Measurements from ENCODE around the gene MMEL1. TPM values are rescaled to one million over a fixed set of nuclear protein-coding genes. Genes with fewer than 3 reads are reported as not detected.

Gene MMEL1
- total and polyA plus RNA-seq, 11 donors: 0.30 to 2.6 (median 0.97) TPM; not detected in 5

DNA sequence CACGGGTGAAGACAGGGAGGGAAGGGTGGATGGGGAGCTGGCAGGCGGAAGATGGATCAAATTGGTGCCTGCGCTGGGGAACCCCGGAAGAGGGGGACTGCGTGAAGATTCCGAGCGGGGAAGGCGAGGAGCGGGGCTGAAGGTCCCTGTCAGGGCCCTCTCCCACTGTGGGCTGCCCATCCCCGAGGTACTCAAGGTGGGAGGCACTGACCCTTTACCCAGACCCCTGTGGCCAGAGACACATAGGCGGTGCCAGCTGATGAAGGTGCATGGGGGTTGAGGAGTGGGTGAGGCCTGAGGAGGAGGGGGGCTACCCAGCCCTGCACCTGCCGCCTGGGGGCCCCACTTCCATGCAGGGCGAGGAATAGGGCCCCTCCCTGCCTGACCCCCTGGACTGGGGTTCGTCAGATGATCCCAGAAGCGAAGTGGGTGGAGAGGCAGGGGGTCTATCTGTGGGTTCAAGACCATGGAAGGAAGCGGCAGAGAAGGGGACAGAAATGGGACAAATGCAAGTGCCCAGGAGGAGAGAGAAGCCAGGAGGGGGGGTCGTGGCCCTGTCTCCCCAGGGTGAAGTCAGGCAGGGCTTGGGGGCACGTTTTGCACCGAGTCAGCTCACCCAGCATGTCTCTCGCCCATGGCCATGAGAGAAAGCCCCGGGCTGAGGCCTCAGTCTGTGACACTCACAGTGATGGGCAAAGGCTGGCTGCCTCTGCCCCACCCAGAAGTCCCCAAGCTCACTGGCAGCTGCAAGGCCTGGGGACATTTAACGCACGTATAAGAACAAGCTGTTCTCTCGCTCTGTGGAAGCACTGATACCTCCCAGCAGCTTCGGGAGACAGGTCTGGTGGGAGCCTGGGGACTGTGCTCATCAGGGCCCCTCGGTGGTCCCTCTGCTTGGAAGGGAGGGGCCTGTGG is 7.0 kb upstream of the MMEL1 start:
- ATAC-seq (peak in 1 of 4 donors; percentile 1), DNase-seq (peak in 1 of 5 donors; percentile 49)
- Histone ChIP-seq H3K4me1 (peaks cover 0 to 31% (median 14%) of the 10 kb centered on the region in 12 donors), H3K9me3 (peaks cover 0 to 11% (median 7%) of the 10 kb centered on the region in 12 donors), H3K36me3 (no peaks in the 10 kb centered on the region), H3K27me3 (peaks cover 0 to 9% (median 0%) of the 10 kb centered on the region in 9 donors), H3K4me3 (no peak overlapping the region), H3K27ac (no peak overlapping the region)
- TF ChIP-seq, protein P1, sequence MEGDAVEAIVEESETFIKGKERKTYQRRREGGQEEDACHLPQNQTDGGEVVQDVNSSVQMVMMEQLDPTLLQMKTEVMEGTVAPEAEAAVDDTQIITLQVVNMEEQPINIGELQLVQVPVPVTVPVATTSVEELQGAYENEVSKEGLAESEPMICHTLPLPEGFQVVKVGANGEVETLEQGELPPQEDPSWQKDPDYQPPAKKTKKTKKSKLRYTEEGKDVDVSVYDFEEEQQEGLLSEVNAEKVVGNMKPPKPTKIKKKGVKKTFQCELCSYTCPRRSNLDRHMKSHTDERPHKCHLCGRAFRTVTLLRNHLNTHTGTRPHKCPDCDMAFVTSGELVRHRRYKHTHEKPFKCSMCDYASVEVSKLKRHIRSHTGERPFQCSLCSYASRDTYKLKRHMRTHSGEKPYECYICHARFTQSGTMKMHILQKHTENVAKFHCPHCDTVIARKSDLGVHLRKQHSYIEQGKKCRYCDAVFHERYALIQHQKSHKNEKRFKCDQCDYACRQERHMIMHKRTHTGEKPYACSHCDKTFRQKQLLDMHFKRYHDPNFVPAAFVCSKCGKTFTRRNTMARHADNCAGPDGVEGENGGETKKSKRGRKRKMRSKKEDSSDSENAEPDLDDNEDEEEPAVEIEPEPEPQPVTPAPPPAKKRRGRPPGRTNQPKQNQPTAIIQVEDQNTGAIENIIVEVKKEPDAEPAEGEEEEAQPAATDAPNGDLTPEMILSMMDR (IDR thresholded peaks at IDR 0.05): no peak
- no peak for TF ChIP-seq POLR2A (IDR thresholded peaks at IDR 0.05)
- intact Hi-C loops (cut with DNase I): loop anchor here in 7 of 10 donors (5.0 to 10.0 kb wide), 5 partner anchors 53 to 225 kb away; partner anchors contain the start of genes PRXL2B (in 5 of the 7) and PEX10 (in 4 of the 7)
- 70 to 80% (median 78%) methylated on average over 22 to 26 of the region's 26 CpGs for WGBS, 4 donors

DNA sequence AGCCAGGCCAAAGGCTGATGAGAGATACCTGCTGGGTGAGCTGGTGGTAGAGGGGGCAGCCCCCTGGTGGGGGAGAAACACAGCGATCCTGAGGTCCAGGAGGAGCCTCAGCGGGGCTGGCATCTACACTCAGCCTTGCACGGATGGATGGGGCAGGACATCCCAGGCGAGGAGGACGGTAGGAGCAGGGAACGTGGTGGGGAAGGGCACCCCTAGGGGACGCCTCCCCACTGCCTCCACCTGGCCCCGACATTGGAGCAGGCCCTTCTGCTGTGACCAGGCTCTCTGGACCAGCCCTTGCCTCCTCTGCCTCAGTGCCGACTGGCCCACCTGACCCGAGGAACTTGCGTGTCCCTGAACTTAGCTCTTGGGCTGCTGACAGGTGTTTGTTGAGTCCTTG is 6.4 kb upstream of the MMEL1 start:
- peaks cover 0 to 11% (median 0%) of the 10 kb centered on the region in 9 donors for H3K27me3 ChIP-seq
- peak in 1 of 5 donors; percentile 25 for DNase-seq
- H3K9me3 ChIP-seq: peaks cover 0 to 11% (median 7%) of the 10 kb centered on the region in 12 donors
- no peak overlapping the region for H3K4me3 ChIP-seq
- intact Hi-C loops (cut with DNase I): loop anchor here in 1 of 10 donors (10.0 kb wide), 1 partner anchor 54 kb away; the partner anchor contains the start of gene PRXL2B
- 45 to 59% (median 49%) methylated on average over 10 to 11 of the region's 11 CpGs for WGBS, 4 donors
- no peak for TF ChIP-seq POLR2A (IDR thresholded peaks at IDR 0.05)
- TF ChIP-seq, protein P1 (IDR thresholded peaks at IDR 0.05): no peak
- H3K27ac ChIP-seq: no peak overlapping the region
- ATAC-seq: no peak
- H3K4me1 ChIP-seq: peaks cover 0 to 31% (median 14%) of the 10 kb centered on the region in 12 donors
- no peaks in the 10 kb centered on the region for H3K36me3 ChIP-seq

DNA sequence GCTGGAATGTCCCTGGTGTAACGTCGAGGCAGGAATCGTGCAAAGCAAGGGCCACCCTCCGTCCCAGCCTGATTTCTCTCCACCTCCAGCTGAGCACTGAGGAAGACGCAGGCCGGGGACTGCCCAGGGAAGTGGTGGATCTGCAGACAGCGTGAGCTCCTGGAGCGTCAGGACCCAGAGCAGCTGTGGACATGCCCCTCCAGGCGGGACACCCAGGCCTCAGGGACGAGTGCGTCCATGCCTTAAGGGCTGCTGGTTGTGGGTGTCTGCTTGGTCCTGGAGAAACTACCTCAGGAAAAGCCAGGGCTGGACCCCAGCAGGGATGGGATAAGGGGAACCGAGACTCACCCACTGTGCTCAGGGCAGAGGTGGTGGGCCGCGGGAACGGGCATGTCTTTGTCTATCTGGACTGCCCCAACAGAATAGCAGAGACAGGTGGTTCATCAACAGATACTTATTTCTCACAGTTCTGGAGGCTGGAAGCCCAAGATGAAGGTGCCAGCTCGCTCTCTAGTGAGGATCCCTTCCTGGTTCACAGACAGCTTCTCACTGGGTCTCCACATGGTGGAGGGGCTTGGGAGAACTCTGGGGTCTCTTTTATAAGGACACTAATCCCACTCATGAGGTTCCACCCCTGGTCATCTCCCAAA is 5.8 kb upstream of the MMEL1 start:
- Histone ChIP-seq H3K27ac (no peak overlapping the region), H3K36me3 (no peaks in the 10 kb centered on the region), H3K4me1 (peaks cover 0 to 34% (median 15%) of the 10 kb centered on the region in 12 donors), H3K4me3 (no peak overlapping the region), H3K9me3 (peaks cover 0 to 11% (median 7%) of the 10 kb centered on the region in 12 donors), H3K27me3 (peaks cover 0 to 17% (median 2%) of the 10 kb centered on the region in 9 donors)
- DNase-seq (peak in 1 of 5 donors; percentile 40), ATAC-seq (no peak)
- intact Hi-C loops (cut with DNase I): loop anchor here in 1 of 10 donors (10.0 kb wide), 1 partner anchor 54 kb away; the partner anchor contains the start of gene PRXL2B
- 75 to 79% (median 76%) methylated on average over 12 to 16 of the region's 16 CpGs for WGBS, 4 donors
- TF ChIP-seq, protein P1 (IDR thresholded peaks at IDR 0.05): no peak
- TF ChIP-seq POLR2A (IDR thresholded peaks at IDR 0.05): no peak

All from heart left ventricle (tissue), 16 donors.